ENCODE results near the gene MYO15A.

Gene MYO15A

DNA sequence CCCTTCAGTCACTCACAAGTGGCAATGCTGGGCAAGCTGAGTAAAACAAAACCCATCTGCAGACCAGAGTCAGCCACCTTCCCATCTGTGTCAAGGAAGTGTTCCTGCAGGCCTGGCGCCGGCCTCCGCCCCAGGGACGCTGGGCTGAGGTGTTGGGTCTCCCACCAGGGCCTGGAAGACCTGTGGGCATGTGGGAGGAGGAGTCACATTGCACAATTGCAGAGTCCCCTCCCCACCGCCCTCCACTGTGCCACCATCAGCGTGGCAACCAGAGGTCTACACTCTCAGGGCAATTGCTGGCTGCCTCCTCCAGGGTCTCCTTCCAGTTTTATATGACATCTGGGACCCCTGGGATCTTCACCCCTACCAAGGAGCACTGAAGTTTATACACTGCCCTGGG is 3.0 kb upstream of the MYO15A start:
- DNase-seq (ENCODE audit: low read depth in 3 of 3): no peak

- no peak for DNase-seq (ENCODE audit: low read depth in 3 of 3)
Observed at GRCh38 chr17:18106211-18106610, 2.3 kb upstream of the MYO15A start.

- DNase-seq (ENCODE audit: low read depth in 3 of 3): no peak
Observed at GRCh38 chr17:18107061-18107790, 1.3 kb upstream of the MYO15A start.

GRCh38 chr17:18107971-18108370 is 585 bp upstream of the MYO15A start:
- DNase-seq (ENCODE audit: low read depth in 3 of 3): no peak

DNA sequence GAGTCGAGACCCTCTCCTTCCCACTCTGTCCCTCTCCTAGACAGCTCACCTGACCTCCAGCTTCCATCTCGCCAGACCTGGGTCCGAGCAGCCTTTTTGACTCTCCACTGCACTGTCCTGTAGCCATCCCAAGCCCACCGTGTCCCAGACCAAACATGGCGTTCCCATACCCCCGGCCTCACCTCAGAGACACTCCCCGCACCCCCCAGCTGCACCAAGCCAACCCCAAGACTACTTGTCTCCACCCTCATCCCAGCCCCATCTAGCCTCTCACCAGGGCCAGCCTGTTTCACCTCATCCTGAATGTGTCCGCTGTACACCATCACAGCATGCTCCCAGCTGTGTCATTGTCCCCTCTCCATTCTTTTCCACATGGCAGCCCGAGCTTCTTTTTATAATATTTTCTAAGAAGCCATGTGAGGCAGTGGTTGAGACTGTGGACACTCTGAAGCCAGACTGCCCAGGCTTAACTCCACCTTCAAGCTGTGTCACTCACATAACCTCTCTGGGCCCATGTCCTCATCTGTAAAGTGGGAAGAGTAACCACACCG is 1.5 kb downstream of the MYO15A start:
- DNase-seq (ENCODE audit: low read depth in 3 of 3): no peak

- DNase-seq (ENCODE audit: low read depth in 3 of 3): no peak
Observed at GRCh38 chr17:18110636-18111145, 2.1 kb downstream of the MYO15A start.

- DNase-seq (ENCODE audit: low read depth in 3 of 3): no peak
Observed at GRCh38 chr17:18111330-18111971, 2.9 kb downstream of the MYO15A start.

DNA sequence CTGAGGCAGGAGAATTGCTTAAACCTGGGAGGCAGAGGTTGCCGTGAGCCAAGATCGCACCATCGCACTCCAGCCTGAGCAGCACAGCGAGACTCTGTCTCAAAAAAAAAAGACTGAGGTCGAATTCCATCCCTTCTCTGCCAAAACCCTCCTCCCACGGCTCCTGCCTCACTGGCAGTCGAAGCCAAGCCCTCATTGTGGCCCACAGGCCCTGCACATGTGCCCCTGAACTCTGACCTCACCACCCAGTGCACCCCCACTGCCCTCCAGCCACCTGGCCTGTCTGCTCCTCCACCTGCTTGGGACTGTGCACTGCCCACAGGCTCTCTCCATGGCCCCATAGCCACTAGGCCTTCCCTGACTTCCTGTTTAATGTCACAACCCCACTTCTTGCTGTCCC is 7.0 kb downstream of the MYO15A start:
- no peak for DNase-seq (ENCODE audit: low read depth in 3 of 3)

DNA sequence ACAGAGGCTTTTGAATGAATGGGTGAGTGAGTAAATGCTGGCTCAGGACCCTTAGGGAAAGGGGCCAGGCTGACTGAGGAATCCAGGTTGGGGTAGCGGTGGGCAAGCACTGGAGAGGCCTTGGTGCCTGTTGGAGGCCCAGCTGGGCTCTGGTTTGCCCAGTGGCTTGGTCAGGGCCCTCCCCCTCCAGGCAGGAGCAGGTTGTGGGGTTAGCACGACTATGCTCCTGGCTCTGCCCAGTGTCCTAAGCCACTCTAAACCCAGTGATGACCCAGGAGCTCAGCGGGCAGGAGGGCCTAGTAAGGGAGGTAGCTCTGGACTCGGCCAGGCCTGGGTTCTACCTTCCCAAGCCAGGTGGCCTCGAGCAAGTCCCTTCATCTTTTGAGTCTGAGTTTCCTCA is 7.5 kb downstream of the MYO15A start:
- no peak for DNase-seq (ENCODE audit: low read depth in 3 of 3)

GRCh38 chr17:18117533-18117932 is 9.0 kb downstream of the MYO15A start:
- DNase-seq (ENCODE audit: low read depth in 3 of 3): no peak

DNA sequence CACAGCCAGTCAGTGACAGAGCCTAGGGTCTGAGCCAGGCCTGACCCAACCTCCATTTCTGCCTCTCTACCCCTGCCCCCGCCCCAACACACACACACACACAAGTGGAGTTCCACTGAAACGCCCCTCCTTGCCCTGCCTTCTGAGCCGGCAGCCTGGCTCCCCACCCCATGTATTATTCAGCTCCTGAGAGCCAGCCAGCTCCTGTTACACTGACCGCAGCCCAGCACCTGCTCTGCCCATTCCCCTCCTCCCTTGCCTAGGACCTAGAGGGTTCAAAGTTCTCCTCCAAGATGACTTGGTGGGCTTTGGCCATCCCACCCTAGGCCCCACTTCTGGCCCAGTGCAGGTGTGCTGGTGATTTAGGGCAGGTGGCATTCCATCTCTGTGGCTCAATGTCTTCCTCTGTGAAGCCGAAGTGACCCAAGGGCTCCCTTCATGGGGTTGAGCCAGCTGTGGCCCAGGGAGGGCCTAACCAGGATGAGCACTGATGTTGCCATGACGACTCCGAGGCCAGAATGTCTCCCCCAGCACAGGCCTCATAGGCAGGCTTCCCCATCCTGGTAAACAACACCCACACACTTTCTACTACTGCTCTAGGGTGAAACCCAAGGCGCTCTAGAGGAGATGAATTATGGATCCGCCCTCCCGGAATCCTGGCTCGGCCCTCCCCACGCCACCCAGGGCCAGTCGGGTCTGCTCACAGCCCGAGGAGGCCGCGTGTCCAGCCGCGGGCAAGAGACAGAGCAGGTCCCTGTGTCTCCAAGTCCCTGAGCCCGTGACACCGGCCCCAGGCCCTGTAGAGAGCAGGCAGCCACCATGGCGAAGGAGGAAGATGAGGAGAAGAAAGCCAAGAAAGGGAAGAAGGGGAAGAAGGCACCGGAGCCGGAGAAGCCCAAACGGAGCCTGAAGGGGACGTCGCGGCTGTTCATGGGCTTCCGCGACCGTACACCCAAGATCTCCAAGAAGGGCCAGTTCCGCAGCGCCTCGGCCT is 9.7 kb downstream of the MYO15A start:
- DNase-seq (ENCODE audit: low read depth in 3 of 3): no peak

- no peak for DNase-seq (ENCODE audit: low read depth in 3 of 3)
Observed at GRCh38 chr17:18119166-18119745, 10.7 kb downstream of the MYO15A start.

GRCh38 chr17:18119938-18120337 is 11.4 kb downstream of the MYO15A start:
- DNase-seq (ENCODE audit: low read depth in 3 of 3): no peak

GRCh38 chr17:18120461-18121017 is 12.0 kb downstream of the MYO15A start:
- DNase-seq (ENCODE audit: low read depth in 3 of 3): no peak

GRCh38 chr17:18121144-18121910 is 12.8 kb downstream of the MYO15A start:
- no peak for DNase-seq (ENCODE audit: low read depth in 3 of 3)

- no peak for DNase-seq (ENCODE audit: low read depth in 3 of 3)
Observed at GRCh38 chr17:18122990-18123753, 14.6 kb downstream of the MYO15A start.

DNA sequence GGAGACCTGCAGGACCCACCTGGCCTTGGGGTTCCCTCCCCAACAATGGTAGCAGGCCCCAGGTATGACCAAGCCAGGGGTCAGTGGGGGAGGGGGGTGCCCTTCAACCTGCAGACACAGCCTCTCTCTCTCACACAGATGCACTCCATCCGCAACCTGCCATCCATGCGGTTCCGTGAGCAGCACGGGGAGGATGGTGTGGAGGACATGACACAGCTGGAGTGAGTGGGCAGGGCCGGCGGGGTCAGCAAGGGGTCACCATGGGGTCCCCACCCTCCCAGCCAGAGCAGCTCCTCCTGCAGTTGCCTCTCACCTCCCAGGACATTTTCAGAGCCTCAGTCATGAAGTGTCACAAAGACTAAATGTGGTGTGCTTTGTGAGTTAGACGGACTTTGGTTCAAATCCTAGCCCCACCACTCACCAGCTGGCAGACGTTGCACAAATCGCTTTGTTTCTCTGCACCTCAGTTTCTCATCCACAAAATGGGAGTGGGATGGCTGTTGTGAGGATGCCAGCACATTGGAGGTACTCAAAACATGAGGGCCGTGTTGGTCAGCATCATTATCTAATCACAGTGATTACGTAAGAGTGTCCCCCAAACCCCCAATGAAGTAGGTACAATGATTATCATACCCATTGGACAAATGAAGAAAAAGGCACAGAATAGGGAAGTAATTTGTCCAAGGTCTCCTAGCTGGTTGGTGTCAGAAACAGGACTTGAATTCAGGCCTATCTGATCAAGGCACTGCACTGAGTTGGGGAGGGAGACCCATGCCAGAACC is 16.0 kb downstream of the MYO15A start:
- DNase-seq (ENCODE audit: low read depth in 3 of 3): no peak

- no peak for DNase-seq (ENCODE audit: low read depth in 3 of 3)
Observed at GRCh38 chr17:18129041-18129502, 20.5 kb downstream of the MYO15A start.

DNA sequence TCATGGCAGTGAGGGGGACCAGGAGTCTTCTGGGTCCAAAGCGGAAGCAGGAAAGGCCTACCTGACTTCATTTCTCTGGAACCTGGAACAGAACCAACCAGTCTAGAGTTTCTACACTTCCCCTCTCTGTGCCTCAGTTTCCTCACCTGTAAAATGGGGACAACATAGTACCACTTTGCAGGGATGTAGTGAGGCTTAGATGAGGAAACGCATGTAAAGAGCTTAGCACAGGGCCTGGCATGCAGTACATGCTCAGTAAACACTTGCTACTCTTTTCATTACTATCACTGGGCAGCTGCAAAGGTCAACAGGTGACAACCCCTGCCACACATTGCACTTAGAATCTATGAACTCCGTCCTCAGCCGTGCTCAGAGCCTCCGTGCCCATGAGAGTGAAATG is 24.2 kb downstream of the MYO15A start:
- DNase-seq (ENCODE audit: low read depth in 3 of 3): no peak

Measured in stimulated activated CD4-positive, alpha-beta T cell treated with anti-CD3 and anti-CD28 coated beads, TNF-alpha, amount 100 ng/mL, for 24 hours (primary cell).